ENCODE results near the gene B3GALNT1. TPM values are rescaled to one million over a fixed set of nuclear protein-coding genes. Genes with fewer than 3 reads are reported as not detected.

B3GALNT1 gene, protein sequence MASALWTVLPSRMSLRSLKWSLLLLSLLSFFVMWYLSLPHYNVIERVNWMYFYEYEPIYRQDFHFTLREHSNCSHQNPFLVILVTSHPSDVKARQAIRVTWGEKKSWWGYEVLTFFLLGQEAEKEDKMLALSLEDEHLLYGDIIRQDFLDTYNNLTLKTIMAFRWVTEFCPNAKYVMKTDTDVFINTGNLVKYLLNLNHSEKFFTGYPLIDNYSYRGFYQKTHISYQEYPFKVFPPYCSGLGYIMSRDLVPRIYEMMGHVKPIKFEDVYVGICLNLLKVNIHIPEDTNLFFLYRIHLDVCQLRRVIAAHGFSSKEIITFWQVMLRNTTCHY
- 11.7 and 12.4 TPM in 2 replicates for total RNA-seq

DNA sequence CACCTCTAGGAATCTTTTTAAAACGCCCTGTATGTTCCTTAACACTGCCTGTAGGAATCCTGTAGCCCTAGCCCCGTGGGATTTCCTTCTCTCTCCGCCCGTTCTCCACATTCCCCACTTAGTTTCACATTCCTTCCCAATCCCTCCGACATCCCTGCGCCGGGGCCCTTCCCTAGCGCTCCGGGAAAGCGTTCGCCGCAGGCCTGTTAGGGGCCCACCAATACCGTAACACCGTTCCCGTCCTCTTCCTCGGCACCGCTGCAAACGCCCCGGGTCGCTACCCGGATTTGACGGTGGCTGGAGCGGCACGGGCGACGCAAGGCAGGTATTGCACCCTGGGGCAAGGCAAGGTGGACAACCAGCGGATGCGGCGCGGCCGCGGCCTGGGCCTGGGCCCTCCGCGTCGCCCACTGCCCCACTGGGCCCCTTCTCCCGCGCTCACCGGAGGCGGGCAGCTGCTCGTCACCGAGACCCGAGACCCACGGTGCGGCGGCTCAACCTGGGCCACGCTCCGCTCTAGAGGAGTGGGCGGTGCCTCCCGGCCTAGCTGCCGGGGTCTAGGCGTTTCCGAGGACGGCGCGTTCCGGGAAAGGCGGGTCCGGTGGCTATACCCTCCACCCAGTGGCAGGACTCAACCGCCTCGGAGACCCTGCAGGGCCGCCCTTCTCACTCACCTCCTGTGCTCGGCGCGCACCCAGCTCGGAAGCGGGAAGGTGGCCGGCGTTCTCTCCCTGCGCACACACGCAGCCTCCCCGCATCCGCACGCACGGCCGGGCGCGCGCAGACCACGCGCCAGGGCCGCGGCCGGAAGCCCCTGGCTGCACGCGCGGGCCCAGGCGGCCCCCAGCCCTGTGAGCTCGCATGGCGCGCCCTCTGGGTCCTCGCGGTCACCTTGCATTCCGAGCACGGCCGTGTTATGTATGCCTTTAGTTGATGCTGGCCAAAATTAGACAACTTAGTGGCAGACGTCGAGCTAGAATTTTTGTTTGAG, at the start of gene B3GALNT1:
TSS of gene B3GALNT1 (minus strand) at position 789 of the 991 bp plus-strand sequence. CDS start 18,595 bp downstream, outside the sequence.

Other genes starting within 250 kb of the B3GALNT1 start
- gene NMD3, start 116.0 kb upstream of the B3GALNT1 start, total RNA-seq, result 44.8 and 51.8 TPM in 2 replicates

Data from cardiac ventricle fibroblast (primary cell).